ENCODE data around the gene BIRC7.

DNA sequence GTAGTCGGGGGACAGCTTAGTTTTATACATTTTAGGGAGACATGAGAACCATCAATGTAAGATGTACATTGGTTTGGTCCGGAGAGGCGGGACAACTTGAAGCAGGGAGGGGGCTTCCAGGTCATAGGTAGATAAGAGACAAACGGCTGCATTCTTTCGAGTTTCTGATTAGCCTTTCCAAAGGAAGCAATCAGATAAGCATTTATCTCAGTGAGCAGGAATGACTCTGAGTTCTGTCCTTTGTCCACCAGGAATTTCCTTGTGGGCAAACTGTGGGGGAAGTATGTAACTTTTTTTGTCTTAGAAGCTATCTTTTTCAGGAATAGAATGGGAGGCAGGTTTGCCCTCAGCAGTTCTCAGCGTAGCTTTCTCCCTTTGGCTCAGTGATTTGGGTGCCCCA lies 21.2 kb upstream of the BIRC7 start:
- no peak for TF ChIP-seq YY1 (IDR thresholded peaks at IDR 0.05; ENCODE audit: insufficient read depth, insufficient read length)
- no peak for TF ChIP-seq ZNF274 (IDR thresholded peaks at IDR 0.05; ENCODE audit: low read depth, low read length)
- TF ChIP-seq SUZ12 (IDR thresholded peaks at IDR 0.05; ENCODE audit: extremely low read depth, insufficient read depth, insufficient read length) = no peak

All from NT2/D1 (cell line).